GM21528 (cell line): ENCODE data around the gene NOS1AP.
"Not testable (repeated sequence)": the region's sequence is repeated elsewhere in the genome, so short reads cannot be mapped to it uniquely, and the experiment has no call there.

Source experiments
- ATAC-seq: cut with Tn5 transposase; IDR thresholded peaks from one replicate; pipeline ENCODE4 v1.9.1; 2021; ENCODE audit warnings: mild to moderate bottlenecking, moderate library complexity; ENCODE audit not compliant: unreplicated experiment, low FRiP score

The NOS1AP gene

GRCh38 chr1:162159515-162159914 is 90.0 kb downstream of the NOS1AP start:
- no peak for ATAC-seq

GRCh38 chr1:162161916-162162550 is 92.5 kb downstream of the NOS1AP start:
- no peak for ATAC-seq

- ATAC-seq: no peak
Measured at GRCh38 chr1:162165528-162165927, 96.0 kb downstream of the NOS1AP start.

- ATAC-seq: no peak
Measured at GRCh38 chr1:162166917-162167615, 97.6 kb downstream of the NOS1AP start.

GRCh38 chr1:162168261-162168660 is 98.8 kb downstream of the NOS1AP start:
- ATAC-seq: no peak

GRCh38 chr1:162169031-162169790 is 99.7 kb downstream of the NOS1AP start:
- no peak for ATAC-seq

GRCh38 chr1:162171111-162171510 is 101.6 kb downstream of the NOS1AP start:
- no peak for ATAC-seq

GRCh38 chr1:162172311-162173102 is 103.0 kb downstream of the NOS1AP start:
- no peak for ATAC-seq

GRCh38 chr1:162173607-162174006 is 104.1 kb downstream of the NOS1AP start:
- ATAC-seq: not testable (repeated sequence)

GRCh38 chr1:162174027-162174426 is 104.5 kb downstream of the NOS1AP start:
- not testable (repeated sequence) for ATAC-seq

GRCh38 chr1:162175379-162176081 is 106.0 kb downstream of the NOS1AP start:
- ATAC-seq: no peak

GRCh38 chr1:162177126-162177525 is 107.6 kb downstream of the NOS1AP start:
- ATAC-seq: no peak

GRCh38 chr1:162178432-162178831 is 108.9 kb downstream of the NOS1AP start:
- no peak for ATAC-seq

GRCh38 chr1:162179121-162179520 is 109.6 kb downstream of the NOS1AP start:
- ATAC-seq: no peak

- ATAC-seq: no peak
Measured at GRCh38 chr1:162180813-162181212, 111.3 kb downstream of the NOS1AP start.

- ATAC-seq: no peak
Measured at GRCh38 chr1:162182090-162182489, 112.6 kb downstream of the NOS1AP start.

GRCh38 chr1:162185314-162186025 is 116.0 kb downstream of the NOS1AP start:
- no peak for ATAC-seq

- ATAC-seq: no peak
Measured at GRCh38 chr1:162186026-162186374, 116.5 kb downstream of the NOS1AP start.

- ATAC-seq: no peak
Measured at GRCh38 chr1:162186406-162186805, 116.9 kb downstream of the NOS1AP start.
